LNCAP (cell line): Measurements from ENCODE around the gene C22orf31.

Experiments
- CTCF ChIP-seq: fragments of 450-650 bp; IDR thresholded peaks from 2 replicates; pipeline ENCODE4 v1.5.1; 2017; ENCODE audit warnings: mild to moderate bottlenecking

Gene C22orf31

GRCh38 chr22:29098296-29098695 lies 36.7 kb upstream of the C22orf31 start:
- TF ChIP-seq CTCF, result no peak

- no peak for TF ChIP-seq CTCF
Measured at GRCh38 chr22:29096736-29097669, 35.4 kb upstream of the C22orf31 start.

- no peak for TF ChIP-seq CTCF
Measured at GRCh38 chr22:29095459-29095858, 33.8 kb upstream of the C22orf31 start.

GRCh38 chr22:29093501-29094300 lies 32.1 kb upstream of the C22orf31 start:
- no peak for TF ChIP-seq CTCF

- TF ChIP-seq CTCF, result no peak
Measured at GRCh38 chr22:29093030-29093429, 31.4 kb upstream of the C22orf31 start.

GRCh38 chr22:29092243-29092642 lies 30.6 kb upstream of the C22orf31 start:
- no peak for TF ChIP-seq CTCF

- TF ChIP-seq CTCF, result no peak
Measured at GRCh38 chr22:29090039-29090438, 28.4 kb upstream of the C22orf31 start.
